H9 (cell line): ENCODE data around the gene CHST14. TPM values are rescaled to one million over a fixed set of nuclear protein-coding genes. Genes with fewer than 3 reads are reported as not detected.

Source experiments
- DNase-seq: peaks from one replicate; pipeline ENCODE4 v3.0.0-alpha.2; 2017
- H2AFZ ChIP-seq: one replicate; pipeline ENCODE4 v1.6.1; 2013; ENCODE audit warnings: mild to moderate bottlenecking, low read length, control low read depth, moderate library complexity
- H2AK5ac ChIP-seq: 2 replicates; pipeline ENCODE4 v1.6.1; 2013; ENCODE audit warnings: low read length, control low read depth, mixed read lengths; ENCODE audit not compliant: insufficient read length
- H2BK120ac ChIP-seq: one replicate; pipeline ENCODE4 v1.6.1; 2013; ENCODE audit warnings: low read depth, mild to moderate bottlenecking, low read length, control low read depth, inconsistent platforms; ENCODE audit not compliant: poor library complexity, severe bottlenecking
- H2BK12ac ChIP-seq: 2 replicates; pipeline ENCODE4 v1.6.1; 2013; ENCODE audit warnings: low read length, control low read depth, mixed read lengths, low read depth; ENCODE audit not compliant: insufficient read length
- H2BK15ac ChIP-seq: 2 replicates; pipeline ENCODE4 v1.6.1; 2013; ENCODE audit warnings: low read depth, low read length, control low read depth
- H2BK20ac ChIP-seq: one replicate; pipeline ENCODE4 v1.6.1; 2013; ENCODE audit warnings: low read depth, mild to moderate bottlenecking, low read length, control low read depth, inconsistent platforms; ENCODE audit not compliant: poor library complexity, severe bottlenecking
- H2BK5ac ChIP-seq: 2 replicates; pipeline ENCODE4 v1.6.1; 2013; ENCODE audit warnings: low read length, control low read depth, mixed read lengths; ENCODE audit not compliant: insufficient read length
- H3K14ac ChIP-seq: 2 replicates; pipeline ENCODE4 v1.6.1; 2013; ENCODE audit warnings: low read length, control low read depth; ENCODE audit not compliant: insufficient read depth
- H3K18ac ChIP-seq: 2 replicates; pipeline ENCODE4 v1.6.1; 2013; ENCODE audit warnings: low read depth, mild to moderate bottlenecking, mixed read lengths, low read length, control low read depth; ENCODE audit not compliant: insufficient read length
- H3K23ac ChIP-seq: 2 replicates; pipeline ENCODE4 v1.6.1; 2013; ENCODE audit warnings: low read length, control low read depth, mixed read lengths, low read depth; ENCODE audit not compliant: insufficient read length
- H3K23me2 ChIP-seq: 2 replicates; pipeline ENCODE4 v1.6.1; 2013; ENCODE audit warnings: low read depth, mild to moderate bottlenecking, mixed read lengths, low read length, control low read depth; ENCODE audit not compliant: insufficient read length, poor library complexity, severe bottlenecking
- H3K27ac ChIP-seq: 2 replicates; pipeline ENCODE4 v1.5.1; 2013; ENCODE audit warnings: low read length, control low read depth, mixed read lengths, low read depth; ENCODE audit not compliant: insufficient read length
- H3K27me3 ChIP-seq: 2 replicates; pipeline ENCODE4 v1.6.1; 2013; ENCODE audit warnings: low read length, control low read depth, inconsistent platforms; ENCODE audit not compliant: insufficient read depth
- H3K4ac ChIP-seq: 2 replicates; pipeline ENCODE4 v1.6.1; 2013; ENCODE audit warnings: low read depth, mild to moderate bottlenecking, control low read depth, inconsistent platforms, low read length, moderate library complexity
- H3K4me1 ChIP-seq: 2 replicates; pipeline ENCODE4 v1.6.1; 2013; ENCODE audit warnings: low read length, control low read depth, inconsistent platforms; ENCODE audit not compliant: insufficient read depth
- H3K4me2 ChIP-seq: 2 replicates; pipeline ENCODE4 v1.6.1; 2013; ENCODE audit warnings: low read length, control low read depth, mixed read lengths; ENCODE audit not compliant: insufficient read length, insufficient read depth
- H3K56ac ChIP-seq: 2 replicates; pipeline ENCODE4 v1.6.1; 2013; ENCODE audit warnings: low read depth, mild to moderate bottlenecking, mixed read lengths, low read length, control low read depth; ENCODE audit not compliant: insufficient read length
- H3K79me1 ChIP-seq: 2 replicates; pipeline ENCODE4 v1.6.1; 2013; ENCODE audit warnings: low read depth, mild to moderate bottlenecking, moderate library complexity, low read length, control low read depth, inconsistent platforms; ENCODE audit not compliant: insufficient read depth, poor library complexity, severe bottlenecking
- H3K79me2 ChIP-seq: 2 replicates; pipeline ENCODE4 v1.6.1; 2013; ENCODE audit warnings: low read length, control low read depth, inconsistent platforms; ENCODE audit not compliant: insufficient read depth
- H3K9ac ChIP-seq: 2 replicates; pipeline ENCODE4 v1.6.1; 2013; ENCODE audit warnings: low read length, control low read depth, mixed read lengths; ENCODE audit not compliant: insufficient read length; ENCODE audit errors: extremely low read depth
- H3K9me3 ChIP-seq: one replicate; pipeline ENCODE4 v1.6.1; 2013; ENCODE audit warnings: low read depth, low read length, inconsistent platforms; ENCODE audit not compliant: control insufficient read depth
- H3T11ph ChIP-seq: one replicate; pipeline ENCODE4 v1.6.1; 2013; ENCODE audit warnings: mild to moderate bottlenecking, low read length, control low read depth, inconsistent platforms
- H4K20me1 ChIP-seq: one replicate; pipeline ENCODE4 v1.6.1; 2013; ENCODE audit not compliant: control insufficient read depth, insufficient read length, insufficient read depth
- H4K5ac ChIP-seq: 2 replicates; pipeline ENCODE4 v1.6.1; 2013; ENCODE audit warnings: low read depth, mild to moderate bottlenecking, mixed read lengths, low read length, control low read depth; ENCODE audit not compliant: insufficient read length
- H4K8ac ChIP-seq: replicated peaks from 2 replicates; pipeline ENCODE4 v1.6.1; 2013; ENCODE audit warnings: low read length, control low read depth, mixed read lengths, low read depth; ENCODE audit not compliant: insufficient read length
- H4K91ac ChIP-seq: 2 replicates; pipeline ENCODE4 v1.6.1; 2013; ENCODE audit warnings: low read depth, mild to moderate bottlenecking, moderate library complexity, mixed read lengths, low read length, control low read depth; ENCODE audit not compliant: insufficient read length
- H3K27ac Mint-ChIP-seq, 3 experiments: 2 replicates in 2 of 3; 3 replicates in 1 of 3; pipeline ENCODE4 v1.8.0; 2020 to 2021; ENCODE audit warnings: mixed read lengths in 3 of 3, mild to moderate bottlenecking in 1 of 3, moderate library complexity in 1 of 3
- H3K27me3 Mint-ChIP-seq: 2 replicates; pipeline ENCODE4 v1.8.0; 2021; ENCODE audit warnings: low read depth, mild to moderate bottlenecking, moderate library complexity, mixed read lengths
- H3K36me3 Mint-ChIP-seq, 3 experiments: 2 replicates in 2 of 3; 3 replicates in 1 of 3; pipeline ENCODE4 v1.8.0; 2020 to 2021; ENCODE audit warnings: low read depth in 3 of 3, mixed read lengths in 3 of 3; ENCODE audit not compliant: insufficient read depth in 1 of 3
- H3K4me1 Mint-ChIP-seq, 2 experiments: 2 replicates each; pipeline ENCODE4 v1.8.0; 2020; ENCODE audit warnings: mixed read lengths in 2 of 2
- H3K4me3 Mint-ChIP-seq, 2 experiments: 2 replicates in 1 of 2; 3 replicates in 1 of 2; pipeline ENCODE4 v1.8.0; 2020 to 2021; ENCODE audit warnings: mild to moderate bottlenecking in 2 of 2, mixed read lengths in 2 of 2, moderate library complexity in 1 of 2
- H3K9me3 Mint-ChIP-seq, 2 experiments: 2 replicates in 1 of 2; 3 replicates in 1 of 2; pipeline ENCODE4 v1.8.0; 2020; ENCODE audit warnings: mild to moderate bottlenecking in 2 of 2, mixed read lengths in 2 of 2, moderate library complexity in 1 of 2
- CTCF ChIP-seq: fragments of 200-600 bp; sonication (generic); conservative IDR thresholded peaks from 3 replicates; pipeline ENCODE4 v1.8.0; 2021; ENCODE audit warnings: antibody characterized with exemption, mild to moderate bottlenecking
- WGBS: extraction: QIAGEN DNeasy Blood & Tissue Kit; methylation state at CpG from one replicate; pipeline ENCODE4 v1.1.7; 2013; ENCODE audit warnings: missing lambda C conversion rate, low lambda C conversion rate, mixed read lengths; ENCODE audit not compliant: insufficient read length; ENCODE audit errors: extremely low coverage; 5-methylcytosine and 5-hydroxymethylcytosine counted together
- total RNA-seq: library from RNA; stranded (reverse); gene quantifications from 2 replicates; pipeline ENCODE4 v1.2.1, GENCODE V29; 2021

Gene CHST14
- total RNA-seq, 1 experiment from 2014 or later, result 25.7 TPM

GRCh38 chr15:40463279-40463678, 7.5 kb upstream of the CHST14 start:
- Mint-ChIP-seq H3K27me3 (no peaks in the 10 kb centered on the region), H3K27ac (no peak overlapping the region), H3K36me3 (peaks cover 27 to 76% (median 60%) of the 10 kb centered on the region in 3 experiments; a peak in 6 of 7 replicates), H3K9me3 (no peaks in the 10 kb centered on the region), H3K4me3 (no peak overlapping the region), H3K4me1 (no peaks in the 10 kb centered on the region)
- Histone ChIP-seq H3K4ac (no peak overlapping the region), H4K5ac (no peak overlapping the region), H3K4me1 (no peaks in the 10 kb centered on the region), H3K56ac (no peak overlapping the region), H3K23me2 (no peaks in the 10 kb centered on the region), H3K14ac (no peak overlapping the region), H2AK5ac (no peak overlapping the region), H3K9me3 (no peaks in the 10 kb centered on the region), H2BK20ac (no peak overlapping the region), H2BK5ac (no peak overlapping the region), H3K27ac (no peak overlapping the region), H4K20me1 (no peaks in the 10 kb centered on the region), H3K79me1 (peaks cover 4% of the 10 kb centered on the region), H3T11ph (no peak overlapping the region), H3K79me2 (no peaks in the 10 kb centered on the region; the same call in 1 of the 2 replicates), H3K27me3 (no peaks in the 10 kb centered on the region), H3K4me2 (no peak overlapping the region), H2BK12ac (no peak overlapping the region), H2BK15ac (no peak overlapping the region), H4K91ac (no peak overlapping the region), H3K23ac (no peak overlapping the region), H3K18ac (no peak overlapping the region), H2AFZ (no peak overlapping the region), H3K9ac (no peak overlapping the region), H2BK120ac (no peak overlapping the region), H4K8ac (no peak overlapping the region)
- no CpG with 5 or more reads among the region's 2 CpGs for WGBS
- DNase-seq, result no peak
- no peak for TF ChIP-seq CTCF
